HCT116 (cell line): ENCODE measurements around the gene NEUROG1.

Experiments
- CEBPB ChIP-seq: IDR thresholded peaks from 2 replicates; pipeline ENCODE4 v1.6.1; 2012; ENCODE audit warnings: low read depth
- POLR2A ChIP-seq: IDR thresholded peaks from 2 replicates; pipeline ENCODE4 v1.7.0; 2011; ENCODE audit warnings: borderline replicate concordance; ENCODE audit not compliant: insufficient read depth, insufficient read length; ENCODE audit errors: extremely low read depth
- SIN3A ChIP-seq: IDR thresholded peaks from 2 replicates; pipeline ENCODE4 v1.6.1; 2012; ENCODE audit warnings: low read depth
- TCF7L2 ChIP-seq: IDR thresholded peaks from 2 replicates; pipeline ENCODE4 v1.7.0; 2011; ENCODE audit warnings: borderline replicate concordance, inconsistent platforms; ENCODE audit not compliant: insufficient read depth, insufficient read length; ENCODE audit errors: extremely low read depth
- TF ChIP-seq, protein P1 (sequence below), 3 experiments: fragments of 200-600 bp in 1 of 3; sonication (generic) in 1 of 3; IDR thresholded peaks in 2 of 3; conservative IDR thresholded peaks in 1 of 3; 2 replicates each; pipeline ENCODE4 v1.5.1; 2012 to 2017; ENCODE audit warnings: low read depth in 2 of 3, low read length in 2 of 3, antibody characterized with exemption in 1 of 3, borderline replicate concordance in 1 of 3, control low read depth in 1 of 3, mild to moderate bottlenecking in 1 of 3, mixed read lengths in 1 of 3, mixed run types in 1 of 3, moderate library complexity in 1 of 3; ENCODE audit not compliant: insufficient read depth in 1 of 3

DNA sequence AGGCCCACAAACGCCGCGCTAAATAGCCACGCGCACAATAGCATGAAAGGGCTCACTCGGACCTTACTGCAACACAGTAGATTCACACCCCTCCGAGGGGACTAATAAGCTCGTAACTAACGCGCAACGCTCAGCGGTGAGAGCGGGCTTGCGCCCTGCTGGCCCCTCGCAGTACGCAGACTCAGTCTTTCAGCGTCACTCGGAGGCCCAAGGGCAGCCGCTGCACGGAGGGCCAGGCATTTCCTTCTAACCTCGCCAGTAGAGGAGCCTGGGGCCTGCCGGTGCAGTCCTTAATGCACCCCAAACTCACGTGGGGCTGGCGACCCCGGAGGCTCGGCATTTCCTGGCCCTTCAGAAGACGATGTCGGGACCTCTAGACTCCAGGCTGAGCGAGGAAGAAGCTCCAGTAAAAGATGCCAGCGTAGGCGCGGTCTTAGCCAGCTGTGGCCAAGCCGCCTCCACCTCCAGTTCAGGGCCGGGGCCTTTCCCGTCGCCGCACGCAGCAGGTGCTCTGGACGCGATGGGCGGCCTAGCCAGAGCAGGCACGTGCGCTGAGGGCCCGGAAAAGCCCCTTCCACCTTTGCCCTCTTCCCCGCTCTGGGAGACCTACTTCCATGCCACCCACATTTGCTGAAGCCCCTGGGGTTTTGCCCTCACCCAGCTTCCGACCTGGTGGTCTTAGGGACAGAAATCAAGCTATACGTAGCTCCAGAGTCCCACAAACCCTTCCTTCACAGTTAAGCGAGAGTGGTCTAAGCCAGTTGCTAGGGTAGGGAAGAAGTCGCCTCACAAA is 45.3 kb downstream of the NEUROG1 start:
- TF ChIP-seq CEBPB (no peak), SIN3A (no peak), POLR2A (no peak), TCF7L2 (no peak)
- TF ChIP-seq, protein P1, sequence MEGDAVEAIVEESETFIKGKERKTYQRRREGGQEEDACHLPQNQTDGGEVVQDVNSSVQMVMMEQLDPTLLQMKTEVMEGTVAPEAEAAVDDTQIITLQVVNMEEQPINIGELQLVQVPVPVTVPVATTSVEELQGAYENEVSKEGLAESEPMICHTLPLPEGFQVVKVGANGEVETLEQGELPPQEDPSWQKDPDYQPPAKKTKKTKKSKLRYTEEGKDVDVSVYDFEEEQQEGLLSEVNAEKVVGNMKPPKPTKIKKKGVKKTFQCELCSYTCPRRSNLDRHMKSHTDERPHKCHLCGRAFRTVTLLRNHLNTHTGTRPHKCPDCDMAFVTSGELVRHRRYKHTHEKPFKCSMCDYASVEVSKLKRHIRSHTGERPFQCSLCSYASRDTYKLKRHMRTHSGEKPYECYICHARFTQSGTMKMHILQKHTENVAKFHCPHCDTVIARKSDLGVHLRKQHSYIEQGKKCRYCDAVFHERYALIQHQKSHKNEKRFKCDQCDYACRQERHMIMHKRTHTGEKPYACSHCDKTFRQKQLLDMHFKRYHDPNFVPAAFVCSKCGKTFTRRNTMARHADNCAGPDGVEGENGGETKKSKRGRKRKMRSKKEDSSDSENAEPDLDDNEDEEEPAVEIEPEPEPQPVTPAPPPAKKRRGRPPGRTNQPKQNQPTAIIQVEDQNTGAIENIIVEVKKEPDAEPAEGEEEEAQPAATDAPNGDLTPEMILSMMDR (IDR thresholded peaks at IDR 0.05 in 2 of 3, conservative IDR thresholded peaks at IDR 0.05 in 1 of 3; ENCODE audit: borderline replicate concordance in 1 of 3, insufficient read depth in 1 of 3, low read depth in 2 of 3, low read length in 2 of 3): no peak
